Stimulated activated CD4-positive, alpha-beta T cell treated with anti-CD3 and anti-CD28 coated beads, TNF-alpha, amount 100 ng/mL, for 1 hour (primary cell): Measurements from ENCODE around the gene TEX51.

Source experiments
- DNase-seq, 3 donors: peaks; one replicate each; pipeline ENCODE4 v3.0.0-alpha.2; 2020; ENCODE audit warnings: low read depth in 3 of 3, low spot score in 1 of 3

The TEX51 gene

DNA sequence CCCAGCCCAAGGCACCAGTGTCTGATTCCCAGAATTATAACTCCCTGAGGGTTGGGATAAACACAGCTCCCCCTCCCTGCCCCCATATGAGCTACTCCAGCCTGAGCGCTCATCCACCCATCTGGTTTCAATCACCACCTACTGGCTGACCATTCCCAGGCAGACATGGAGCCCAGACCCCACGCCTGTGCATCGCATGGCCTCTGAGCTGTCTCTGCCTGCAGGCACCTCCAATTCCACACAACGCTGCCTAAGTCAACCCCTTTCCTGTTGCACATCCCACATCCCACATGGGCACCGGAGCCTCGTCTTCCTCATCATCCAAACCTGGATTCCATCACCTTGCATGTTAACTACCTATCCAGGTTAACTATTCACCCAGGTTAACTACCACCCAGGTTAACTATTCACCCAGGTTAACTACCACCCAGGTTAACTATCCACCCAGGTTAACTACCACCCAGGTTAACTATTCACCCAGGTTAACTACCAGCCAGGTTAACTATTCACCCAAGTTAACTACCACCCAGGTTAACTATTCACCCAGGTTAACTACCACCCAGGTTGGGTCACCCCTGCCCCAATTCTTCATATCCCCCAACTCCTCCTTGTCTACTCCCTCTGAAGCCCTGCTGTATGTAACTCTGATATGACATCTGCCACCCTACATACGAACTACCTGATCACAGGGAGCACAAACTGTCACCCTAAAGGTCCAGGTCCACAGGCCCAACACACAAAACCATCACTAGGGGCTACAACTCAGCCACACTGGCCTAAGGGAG lies 47.8 kb downstream of the TEX51 start:
- DNase-seq = no peak

DNA sequence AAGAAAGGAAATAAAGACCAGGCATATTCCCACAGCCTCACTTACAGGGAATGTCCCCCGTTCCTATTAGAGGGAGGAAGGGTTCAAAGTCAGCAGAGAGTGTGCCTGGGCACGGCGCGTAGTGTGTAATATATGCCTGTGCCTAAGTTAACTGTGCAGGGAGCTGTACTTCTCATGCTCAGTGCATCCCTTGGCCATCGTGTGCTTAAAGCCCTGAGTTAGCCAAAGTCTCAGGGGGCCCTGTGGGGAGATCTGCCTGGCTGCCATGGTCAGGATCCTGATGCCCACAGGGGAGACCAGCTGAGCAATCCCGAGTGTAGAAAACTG lies 48.4 kb downstream of the TEX51 start:
- no peak for DNase-seq

DNA sequence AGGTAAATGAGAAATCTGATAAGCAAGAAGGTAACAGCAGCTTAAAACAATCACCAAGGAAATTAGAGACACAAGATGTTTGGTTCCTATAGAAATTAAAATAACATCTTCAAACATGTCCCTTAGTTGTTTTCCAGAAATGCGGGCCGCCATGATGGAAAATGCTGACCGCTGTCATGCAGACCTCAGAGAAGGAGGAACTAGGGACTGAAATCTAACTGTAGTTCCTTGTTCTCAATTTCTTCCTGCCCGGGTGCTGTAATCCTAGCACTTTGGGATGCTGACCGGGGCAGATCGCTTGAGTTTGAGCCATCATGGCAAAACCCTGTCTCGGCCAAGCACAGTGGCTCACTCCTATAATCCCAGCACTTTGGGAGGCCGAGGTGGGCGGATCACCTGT lies 51.1 kb downstream of the TEX51 start:
- no peak for DNase-seq

DNA sequence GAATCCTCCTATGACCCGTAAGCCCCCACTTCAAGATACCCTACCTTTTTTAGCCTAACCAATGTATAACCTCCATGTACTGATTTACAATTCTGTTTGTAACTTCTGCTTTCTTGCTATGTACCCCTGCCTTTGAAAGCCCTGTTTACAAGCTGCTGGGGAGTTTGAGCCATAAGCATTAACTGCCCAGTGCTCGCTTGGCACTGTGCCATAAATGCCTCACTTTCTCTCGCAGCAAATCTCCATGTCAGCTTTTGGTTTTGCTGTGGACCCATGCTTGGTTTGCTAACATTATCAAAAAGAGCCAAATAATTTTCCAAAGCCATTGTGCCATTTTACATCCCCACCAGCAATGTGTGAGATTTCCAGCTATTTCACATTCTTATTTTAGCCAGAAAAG lies 51.8 kb downstream of the TEX51 start:
- DNase-seq = no peak
